Activated gamma-delta T cell treated with anti-CD3 and anti-CD28 coated beads, Interleukin-2, amount 50 U/mL, for 16 hours (primary cell): ENCODE data around the gene DOCK9.
"Not testable (repeated sequence)": the region's sequence is repeated elsewhere in the genome, so short reads cannot be mapped to it uniquely, and the experiment has no call there.

ENCODE experiments used
- DNase-seq: peaks from one replicate; pipeline ENCODE4 v3.0.0-alpha.2; 2020; ENCODE audit warnings: low read depth

DOCK9 gene

DNA sequence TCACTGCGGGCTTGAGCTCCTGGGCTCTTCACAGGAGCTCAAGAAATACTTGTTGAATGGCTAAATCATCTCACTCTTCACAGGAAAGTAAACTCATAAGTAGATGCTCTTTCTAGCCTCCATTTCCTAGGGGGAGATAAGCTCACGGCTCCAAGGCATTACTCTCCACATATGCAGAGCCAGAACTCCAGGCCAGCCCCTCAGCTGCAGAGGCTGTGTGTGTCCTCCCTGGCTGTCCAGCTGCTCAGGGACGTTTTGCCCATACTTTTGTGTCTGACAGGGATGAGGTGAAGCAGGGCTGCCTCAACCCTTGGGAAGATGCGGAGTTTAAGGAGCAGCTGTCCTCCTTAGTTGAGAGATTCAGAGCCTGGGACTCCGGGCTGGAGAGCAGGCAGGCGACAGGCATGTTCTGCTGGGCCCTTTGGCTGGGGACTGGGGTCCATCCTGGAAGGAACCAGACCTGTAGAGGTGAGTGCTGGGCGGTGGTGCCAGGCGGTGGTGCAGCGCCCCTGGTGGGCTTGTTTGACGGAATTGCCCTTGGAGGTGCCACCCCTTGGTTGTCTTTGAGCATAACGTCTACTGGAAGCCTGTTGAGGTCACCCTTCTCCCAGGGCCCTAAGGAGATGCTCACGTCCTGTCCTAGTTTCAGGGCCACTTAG lies 204.9 kb downstream of the DOCK9 start:
- DNase-seq, result no peak

DNA sequence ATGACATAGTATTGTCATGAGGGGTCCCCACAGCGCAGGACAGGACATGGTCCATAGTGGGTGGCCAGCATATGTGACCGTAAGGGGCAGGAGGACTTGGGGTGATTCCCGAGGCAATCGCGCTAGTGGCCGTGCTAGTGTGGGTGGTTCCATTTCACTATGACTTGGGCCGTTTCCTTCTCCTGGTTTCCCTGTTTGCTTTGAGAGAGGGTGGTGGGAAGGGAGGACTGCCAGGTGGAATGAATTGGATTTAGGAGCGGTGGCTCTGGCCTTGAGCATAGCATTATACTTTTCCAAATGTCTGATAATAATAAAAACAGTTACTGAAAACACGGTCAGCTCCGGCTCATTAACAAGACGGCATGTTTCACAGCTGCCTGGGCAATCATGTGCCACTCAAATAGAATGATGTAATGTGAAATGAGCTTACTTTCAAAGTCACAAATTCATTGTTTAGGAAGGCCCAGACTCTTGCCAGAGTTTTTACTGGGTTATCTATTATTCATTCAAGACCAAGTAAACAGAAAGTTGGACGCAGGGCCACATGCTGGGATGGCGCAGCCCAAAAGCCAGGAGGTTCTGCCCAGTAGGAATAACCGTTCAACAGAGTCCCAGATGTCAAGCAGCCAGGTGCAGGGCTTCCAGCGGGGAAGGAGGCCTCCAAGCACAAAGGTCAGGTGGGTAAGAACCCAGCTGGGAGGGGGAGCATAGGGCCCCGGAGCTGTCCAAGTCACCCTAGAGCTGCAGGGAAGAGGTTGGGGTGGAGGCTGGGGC lies 205.8 kb downstream of the DOCK9 start:
- no peak for DNase-seq

DNA sequence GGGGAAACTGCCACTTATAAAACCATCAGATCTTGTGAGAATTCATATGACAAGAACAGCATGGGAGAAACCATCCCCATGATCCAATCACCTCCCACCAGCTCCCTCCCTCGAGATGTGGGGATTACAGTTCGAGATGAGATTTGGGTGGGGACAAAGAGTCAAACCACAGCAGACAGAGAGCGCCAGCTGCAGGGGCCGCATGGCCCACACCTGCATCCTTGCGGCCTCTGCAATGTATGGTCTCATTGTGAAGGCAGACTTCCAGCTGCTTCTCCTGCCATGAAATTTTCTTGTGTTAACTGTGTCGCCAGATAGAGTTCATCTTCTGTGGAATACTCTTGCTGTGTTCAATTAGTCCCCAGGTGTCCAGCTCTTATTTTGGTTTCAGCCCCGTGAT lies 208.1 kb downstream of the DOCK9 start:
- DNase-seq, result no peak

DNA sequence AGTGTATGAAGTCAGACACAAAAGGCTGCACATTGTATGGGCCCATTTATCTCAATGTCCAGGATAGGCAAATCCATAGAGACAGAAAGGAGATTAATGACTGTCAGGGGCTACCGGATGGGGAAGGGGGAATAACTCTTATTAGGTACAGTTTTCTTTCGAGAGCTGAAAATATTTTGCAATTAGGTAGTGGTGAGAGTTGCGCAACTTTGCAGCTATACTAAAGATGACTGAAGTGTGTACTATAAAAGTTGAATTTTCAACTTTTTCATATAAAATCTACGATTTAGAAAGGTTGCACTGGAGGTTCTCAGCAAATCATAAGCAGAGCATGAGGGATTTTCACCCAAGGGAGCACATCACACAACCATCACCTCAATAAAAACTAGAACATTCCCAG lies 209.3 kb downstream of the DOCK9 start:
- DNase-seq, result no peak

DNA sequence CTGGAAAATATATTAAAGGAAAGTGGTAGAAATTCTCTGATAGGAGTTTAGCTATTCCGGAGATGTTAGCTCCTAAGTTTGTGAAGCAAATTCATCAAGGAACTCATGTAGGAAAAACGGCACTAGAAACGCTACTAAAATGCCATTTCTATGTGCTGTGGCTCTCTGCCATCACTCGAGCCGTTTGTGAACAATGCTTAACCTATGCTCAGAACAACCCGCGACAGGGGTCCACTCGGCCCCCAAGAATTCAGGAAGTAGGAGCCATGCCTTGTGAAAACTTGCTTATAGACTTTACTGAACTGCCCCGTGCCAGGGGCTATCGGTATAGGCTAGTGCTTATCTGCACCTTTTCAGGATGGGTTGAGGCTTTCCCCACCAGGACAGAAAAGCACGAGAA lies 211.2 kb downstream of the DOCK9 start:
- DNase-seq, result no peak

DNA sequence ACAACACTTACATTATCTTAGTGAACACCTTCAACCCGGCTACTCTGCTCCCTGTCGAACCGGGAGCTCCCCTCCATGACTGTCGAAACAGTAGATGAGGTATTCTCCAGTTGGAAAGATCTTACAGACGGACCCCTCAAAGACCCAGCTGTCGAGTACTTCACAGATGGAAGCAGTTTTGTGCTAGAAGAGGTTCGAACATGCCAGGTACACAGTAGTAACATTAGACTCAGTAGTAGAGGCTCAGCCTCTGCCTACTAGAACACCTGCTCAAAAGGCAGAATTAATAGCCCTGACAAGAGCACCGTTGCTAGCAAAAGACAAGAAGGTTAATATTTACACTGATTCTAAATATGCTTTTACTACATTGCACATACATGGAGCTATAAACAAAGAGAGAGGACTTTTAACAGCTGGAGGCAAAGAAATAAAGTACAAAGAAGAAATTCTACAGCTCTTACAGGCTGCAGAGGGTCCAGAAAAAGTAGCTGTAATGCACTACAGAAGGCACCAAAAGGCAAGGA lies 211.8 kb downstream of the DOCK9 start:
- no peak for DNase-seq

DNA sequence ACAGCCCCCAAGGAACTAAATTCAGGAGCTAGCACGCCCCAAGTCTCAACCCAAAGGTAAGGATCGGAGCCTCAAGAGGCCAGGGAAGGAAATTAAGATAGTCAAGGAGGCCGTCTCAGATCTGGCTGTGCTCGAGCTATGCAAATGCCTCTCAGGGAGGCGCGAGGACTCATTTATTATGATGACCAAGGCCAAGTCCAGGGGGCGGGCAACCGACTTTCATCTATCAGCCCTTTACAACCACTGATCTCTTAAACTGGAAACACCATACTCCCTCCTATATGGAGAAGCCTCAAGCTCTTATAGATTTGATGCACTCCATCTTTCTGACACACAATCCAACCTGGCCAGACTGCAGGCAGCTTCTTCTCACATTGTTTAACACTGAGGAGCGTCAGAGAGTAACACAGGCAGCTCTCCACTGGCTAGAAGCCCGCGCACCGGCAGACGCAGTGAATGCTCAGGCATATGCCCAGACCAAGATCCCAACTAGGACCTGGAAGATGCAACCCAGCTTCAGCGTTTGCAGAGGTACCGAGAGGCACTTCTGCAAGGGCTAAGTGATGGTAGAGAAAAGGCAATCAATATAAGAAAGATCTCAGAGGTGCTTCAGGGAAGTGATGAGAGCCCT lies 215.8 kb downstream of the DOCK9 start:
- DNase-seq, result no peak

DNA sequence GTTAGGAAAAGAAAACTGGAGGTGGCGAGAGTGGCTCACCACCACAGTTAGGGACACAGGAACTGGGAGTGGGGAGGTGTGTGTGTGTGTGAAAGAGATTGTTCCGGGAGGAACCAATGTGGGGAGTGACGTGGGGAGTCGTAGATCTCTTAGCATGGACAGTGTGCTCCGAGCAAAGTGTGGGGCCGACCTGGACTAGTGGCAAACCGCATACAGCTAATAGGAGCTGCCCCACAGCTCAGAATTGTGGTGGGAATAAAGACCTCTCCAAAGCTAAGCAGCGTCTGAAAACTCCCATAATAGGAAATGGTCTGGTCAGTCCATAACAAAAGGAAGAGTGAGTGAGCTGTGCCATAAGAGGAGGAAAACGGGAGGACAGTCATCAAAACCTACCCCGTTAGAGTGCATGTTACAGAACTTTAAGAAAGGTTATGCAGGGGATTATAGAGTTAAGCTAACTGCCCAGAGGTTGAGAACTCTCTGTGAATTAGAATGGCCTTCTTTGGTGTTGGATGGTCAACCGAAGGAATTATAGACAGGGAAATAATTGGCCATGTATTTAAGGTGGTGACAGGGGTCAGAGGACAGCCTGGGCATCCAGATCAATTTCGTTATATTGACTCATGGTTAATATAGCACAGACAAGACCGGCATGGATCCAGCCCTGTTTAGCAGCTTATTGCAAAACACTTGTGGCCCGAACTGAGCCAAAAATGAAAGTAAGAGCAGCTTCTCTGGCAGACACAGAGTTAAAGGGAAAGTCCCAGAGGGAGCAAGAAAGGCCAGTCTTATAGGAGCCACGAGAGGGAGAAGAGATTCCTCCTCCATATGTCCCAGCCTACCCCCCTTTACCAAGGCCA lies 216.5 kb downstream of the DOCK9 start:
- DNase-seq, result no peak

DNA sequence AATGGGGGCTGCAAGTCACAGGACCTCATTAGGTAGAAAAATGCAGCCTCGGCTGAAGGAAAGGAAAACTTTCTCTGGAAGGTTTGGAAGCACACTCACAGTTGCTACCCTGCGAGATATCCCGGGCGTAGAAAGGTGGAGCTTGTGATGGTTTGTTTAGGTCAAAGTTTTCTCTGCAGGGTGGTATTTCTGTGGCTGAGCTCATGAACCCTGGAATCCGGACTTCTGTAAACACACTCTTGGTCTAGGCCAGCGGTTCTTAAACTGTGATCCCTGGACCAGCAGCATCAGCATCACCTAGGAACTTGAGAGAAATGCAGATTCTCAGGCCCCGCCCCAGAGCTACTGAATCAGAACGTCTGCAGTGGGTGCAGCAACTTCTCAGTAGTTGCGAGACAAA lies 222.1 kb downstream of the DOCK9 start:
- DNase-seq, result no peak

DNA sequence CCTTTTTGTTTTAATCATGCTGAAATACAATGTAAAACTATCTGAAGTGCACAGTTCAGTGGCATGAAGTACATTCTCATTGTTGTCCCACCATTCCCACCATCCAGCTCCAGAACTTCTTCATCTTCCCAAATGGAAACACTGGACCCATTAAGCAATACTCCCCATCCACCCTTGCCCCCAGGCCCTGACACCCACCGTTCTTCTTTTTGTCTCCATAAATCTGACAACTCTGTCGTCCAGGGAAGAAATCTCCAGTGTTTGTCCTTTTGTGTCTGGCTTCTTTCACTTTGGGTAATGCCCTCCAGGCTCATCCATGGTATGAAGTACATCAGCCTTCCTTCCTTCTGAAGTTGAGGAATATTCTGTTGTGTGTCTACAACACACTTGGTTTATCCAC lies 222.7 kb downstream of the DOCK9 start:
- DNase-seq, result no peak

DNA sequence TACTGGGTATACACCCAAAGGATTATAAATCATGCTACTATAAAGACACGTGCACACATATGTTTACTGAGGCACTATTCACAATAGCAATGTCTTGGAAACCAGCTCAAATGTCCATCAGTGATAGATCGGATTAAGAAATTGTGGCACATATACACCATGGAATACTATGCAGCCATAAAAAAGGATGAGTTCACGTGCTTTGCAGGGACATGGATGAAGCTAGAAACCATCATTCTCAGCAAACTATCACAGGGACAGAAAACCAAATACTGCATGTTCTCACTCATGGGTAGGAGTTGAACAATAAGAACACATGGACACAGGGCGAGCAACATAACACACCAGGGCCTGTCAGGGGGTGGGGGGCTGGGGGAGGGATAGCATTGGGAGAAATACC lies 223.4 kb downstream of the DOCK9 start:
- not testable (repeated sequence) for DNase-seq

DNA sequence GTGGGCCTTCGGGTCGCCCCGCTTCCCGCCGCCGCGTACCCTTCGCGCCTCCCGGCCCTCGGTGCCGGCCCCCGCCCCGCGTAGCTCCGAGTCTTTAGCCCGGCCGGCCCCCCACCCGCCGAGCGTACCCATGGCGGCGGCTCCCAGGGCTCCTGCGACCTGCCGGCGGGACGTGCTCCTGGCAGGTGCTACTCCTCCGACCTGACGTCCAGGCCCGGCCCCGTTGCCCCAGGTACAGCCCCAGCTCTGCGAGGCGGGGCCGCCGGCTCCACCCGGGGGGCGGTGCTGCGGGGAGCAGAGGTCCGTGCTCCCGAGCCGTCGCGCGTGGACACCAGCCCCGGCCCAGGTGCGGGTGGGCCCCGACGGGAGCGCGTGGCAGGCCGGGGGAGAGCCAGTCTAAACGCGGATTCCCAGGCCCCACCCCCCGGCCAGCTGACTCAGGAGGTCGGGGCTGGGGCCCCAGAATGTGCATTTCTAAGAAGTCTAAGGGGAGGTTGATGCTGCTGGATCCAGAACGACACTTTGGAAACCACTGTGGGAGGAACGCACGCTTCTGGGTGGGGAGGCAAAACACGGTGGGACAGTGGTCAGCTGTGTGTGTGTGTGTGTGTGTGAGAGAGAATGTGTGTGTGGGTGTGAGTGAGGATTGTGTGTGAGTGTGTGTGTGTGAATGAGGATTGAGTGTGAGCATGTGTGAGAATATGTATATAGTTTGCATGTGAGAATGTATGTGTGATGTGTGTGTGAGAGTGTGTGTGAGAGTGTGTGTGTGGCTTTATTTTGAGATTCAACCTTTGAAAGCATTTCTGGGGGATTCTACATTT lies 225.2 kb downstream of the DOCK9 start, which contains the start of gene SLC15A1:
Gene SLC15A1 (minus strand): TSS at position 206 of the 824 bp plus-strand sequence. CDS start 74 bp downstream, at position 132.
- DNase-seq, result no peak

DNA sequence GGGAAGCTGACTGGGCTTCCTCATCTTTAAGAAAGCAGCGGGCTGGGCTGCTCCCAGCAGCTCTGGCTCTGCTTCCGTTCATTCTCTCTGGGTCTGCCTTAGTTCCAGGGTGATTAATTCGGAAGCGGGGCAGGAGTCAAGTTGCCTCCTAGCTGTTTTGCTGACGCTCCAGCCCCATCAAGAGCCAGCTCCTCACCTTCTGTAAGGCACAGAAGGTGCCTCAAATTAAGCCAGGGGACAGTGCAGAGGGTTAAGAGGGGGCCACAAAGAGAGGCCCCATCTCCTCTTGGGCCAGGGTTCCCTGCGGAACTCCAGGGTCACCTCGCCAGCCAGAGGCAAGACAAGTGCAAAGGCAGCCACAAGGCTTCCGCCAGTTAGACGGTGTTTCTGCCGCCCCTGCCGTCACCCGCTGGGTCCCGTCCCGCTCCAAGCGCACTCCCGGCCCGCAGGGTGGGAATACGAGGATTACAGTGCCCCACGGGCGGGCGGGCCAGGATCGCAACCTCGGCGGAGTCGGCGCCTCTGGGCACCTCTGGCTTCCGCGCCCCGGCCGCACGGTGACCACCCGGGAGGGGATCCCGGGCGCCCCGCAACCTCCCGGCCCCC lies 225.9 kb downstream of the DOCK9 start:
- no peak for DNase-seq

DNA sequence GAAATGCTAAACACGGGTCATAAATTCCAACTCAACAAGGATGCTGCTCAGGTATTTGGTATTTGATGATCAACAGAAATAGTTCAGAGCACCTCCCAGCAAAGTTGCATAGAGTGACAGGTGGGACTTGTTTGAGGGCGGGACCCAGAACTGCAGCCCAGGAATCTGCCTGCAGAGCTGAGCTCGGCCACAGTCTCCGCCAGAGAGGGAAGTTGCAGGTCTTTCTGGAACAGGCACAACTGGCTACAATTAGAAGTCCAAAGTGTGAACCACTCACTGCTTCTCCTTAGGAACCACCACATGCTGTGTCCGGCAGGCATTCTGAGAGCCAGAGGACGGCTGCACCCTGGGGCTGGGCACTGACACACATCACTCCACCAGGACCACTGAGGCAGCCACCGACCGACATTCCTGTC lies 226.5 kb downstream of the DOCK9 start:
- no peak for DNase-seq

DNA sequence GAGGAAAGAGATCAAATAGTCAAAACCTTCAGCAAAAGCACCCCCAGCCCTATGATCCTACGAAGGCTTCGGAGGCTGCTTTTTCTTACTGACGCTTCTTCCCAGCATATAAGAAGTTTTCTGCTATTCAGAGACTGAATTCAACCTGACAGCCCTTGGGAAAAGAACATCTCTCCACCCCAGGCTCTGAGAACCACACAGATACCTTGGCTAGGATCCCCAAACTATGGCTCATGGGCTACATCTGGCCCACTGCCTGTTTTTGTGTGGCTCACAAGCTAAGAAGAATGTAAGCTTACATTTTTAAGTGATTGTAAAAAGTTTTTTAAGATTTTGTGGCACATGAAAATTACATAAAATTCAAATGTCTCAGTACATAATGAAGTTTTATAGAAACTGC lies 228.4 kb downstream of the DOCK9 start:
- DNase-seq, result no peak

DNA sequence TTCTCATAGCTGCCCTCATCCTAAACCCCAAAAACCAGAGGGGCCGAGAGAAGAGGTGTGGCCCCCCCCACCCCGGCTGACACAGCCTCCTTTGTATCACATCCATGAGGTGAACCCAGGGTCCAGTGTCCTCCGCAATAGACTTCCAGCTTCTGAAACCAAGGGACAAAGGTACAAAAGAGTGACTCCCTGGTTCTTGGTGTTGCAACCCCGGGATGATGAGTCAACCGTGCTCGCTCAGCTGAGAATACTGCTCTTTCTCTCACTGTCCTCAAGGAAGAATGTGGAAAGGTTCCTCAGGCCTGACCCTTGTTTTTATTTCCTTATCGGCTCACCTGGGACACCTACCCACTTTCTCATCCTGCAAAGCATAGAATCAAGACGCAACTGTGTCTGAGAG lies 230.9 kb downstream of the DOCK9 start:
- no peak for DNase-seq
